Limb (tissue), 2 donors: ENCODE data around the gene OR2T8.

Experiments used
- DNase-seq, 2 donors: peaks; one replicate each; pipeline ENCODE4 v3.0.0-alpha.2; 2016; ENCODE audit errors: extremely low spot score in 2 of 2

Gene OR2T8

DNA sequence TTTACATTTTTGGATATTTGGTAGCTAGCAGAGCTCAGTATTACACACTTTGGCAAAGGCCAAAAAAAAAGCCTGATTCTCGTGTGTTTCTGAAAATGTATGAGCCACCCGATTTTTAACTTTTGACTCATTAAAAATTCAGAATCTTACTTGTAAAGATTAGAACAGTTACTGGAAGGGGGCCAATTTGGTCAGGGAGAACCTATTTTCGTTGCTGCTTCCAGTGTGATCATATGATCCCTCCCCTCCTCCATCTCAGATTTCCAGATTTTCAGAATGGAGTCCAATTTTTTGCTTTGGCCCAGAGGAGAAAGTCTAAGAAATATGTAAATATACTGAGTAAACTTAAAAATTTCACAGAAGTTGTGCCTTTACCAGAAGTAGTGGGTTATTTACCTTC, 41.7 kb downstream of the OR2T8 start:
- no peak for DNase-seq

DNA sequence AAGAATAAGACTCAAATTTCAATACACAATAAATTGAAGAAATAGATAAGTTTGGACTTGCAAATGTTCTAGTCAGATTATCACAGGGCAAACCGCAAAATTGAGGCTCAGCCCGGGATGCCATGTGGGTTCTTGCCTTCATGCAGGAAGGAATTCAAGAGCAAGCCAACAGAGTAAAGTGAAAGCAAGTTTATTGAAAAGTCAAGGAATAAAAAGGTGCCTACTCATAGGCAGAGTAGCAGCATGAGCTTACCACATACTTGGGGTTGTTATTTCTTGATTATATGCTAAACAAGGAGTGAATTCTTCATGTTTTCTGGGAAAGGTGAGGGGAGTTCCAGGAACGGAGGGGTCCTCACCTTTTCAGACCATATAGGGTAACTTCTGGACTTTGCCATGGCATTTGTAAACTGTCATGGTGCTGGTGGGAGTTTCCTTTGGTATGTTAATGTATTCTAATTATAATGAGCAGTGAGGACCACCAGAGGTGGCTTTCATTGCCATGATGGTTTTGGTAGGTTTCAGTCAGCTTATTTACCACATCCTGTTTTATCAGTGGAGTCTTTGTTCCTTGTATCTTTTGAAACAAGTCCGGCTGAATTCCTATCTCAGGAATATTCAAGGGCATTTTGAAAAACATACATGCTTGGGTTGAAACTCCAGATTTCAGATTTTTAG, 43.0 kb downstream of the OR2T8 start:
- no peak for DNase-seq

DNA sequence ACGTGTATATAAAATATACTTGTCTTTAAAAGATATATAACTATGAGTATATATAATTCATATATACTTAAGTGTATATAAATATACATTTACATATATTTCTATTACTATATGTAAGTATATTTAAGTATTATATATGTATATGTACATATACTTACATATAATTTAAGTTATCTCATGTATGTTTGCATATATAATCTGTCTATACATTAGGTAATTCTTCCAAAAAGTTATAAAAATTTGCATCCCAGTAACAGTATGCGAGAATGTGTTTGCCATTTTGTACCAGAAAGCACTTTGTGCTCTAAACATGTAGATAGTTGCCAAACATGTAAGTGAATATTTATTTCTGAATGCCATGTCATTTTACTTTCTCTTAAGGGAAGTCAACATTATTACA, 44.9 kb downstream of the OR2T8 start, which contains the start of gene OR2AK2:
OR2AK2 (plus strand) TSS at position 301 of the 400 bp plus-strand sequence. CDS start 144 bp downstream, outside the sequence.
- no peak for DNase-seq

DNA sequence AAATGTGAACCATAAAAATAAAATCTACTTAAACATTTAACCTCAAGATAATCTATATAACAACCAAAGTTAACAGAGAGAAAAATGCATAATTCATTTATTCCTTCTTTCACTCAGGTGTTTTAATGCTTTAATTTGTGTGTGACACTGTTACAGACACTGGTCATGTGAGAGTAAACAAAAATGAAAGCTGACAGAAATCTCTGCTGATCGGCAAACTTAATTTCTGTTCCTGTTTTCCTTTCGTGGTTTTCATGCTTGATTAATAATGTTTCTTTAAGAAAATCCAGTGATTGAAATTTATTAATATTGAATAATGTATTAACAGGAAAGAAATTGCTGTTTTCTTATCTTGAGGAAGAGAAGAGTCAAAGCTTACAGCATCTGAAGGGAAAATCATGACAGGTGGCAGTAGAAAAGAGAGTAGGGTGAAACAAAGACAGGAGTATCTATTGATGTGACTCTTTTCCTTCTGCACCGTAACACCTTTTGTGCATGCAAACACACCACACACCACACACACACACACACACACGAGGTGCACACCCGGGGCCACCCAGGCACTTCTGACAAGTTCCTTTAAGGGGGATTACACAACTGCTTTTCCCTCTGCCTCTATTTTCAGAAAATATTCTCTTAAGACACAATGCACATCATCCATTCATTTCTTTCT, 46.6 kb downstream of the OR2T8 start:
- no peak for DNase-seq
